HUDEP-2 (cell line): Measurements from ENCODE around the gene LENEP.

Experiments used
- DNase-seq, 76 experiments: peaks; one replicate each; lab custom pipeline; 2025; ENCODE audit not compliant: unreplicated experiment in 76 of 76; lab: John Stamatoyannopoulos, UW

Gene LENEP

GRCh38 chr1:154996966-154997701, 3.7 kb downstream of the LENEP start:
- no peak for DNase-seq

DNA sequence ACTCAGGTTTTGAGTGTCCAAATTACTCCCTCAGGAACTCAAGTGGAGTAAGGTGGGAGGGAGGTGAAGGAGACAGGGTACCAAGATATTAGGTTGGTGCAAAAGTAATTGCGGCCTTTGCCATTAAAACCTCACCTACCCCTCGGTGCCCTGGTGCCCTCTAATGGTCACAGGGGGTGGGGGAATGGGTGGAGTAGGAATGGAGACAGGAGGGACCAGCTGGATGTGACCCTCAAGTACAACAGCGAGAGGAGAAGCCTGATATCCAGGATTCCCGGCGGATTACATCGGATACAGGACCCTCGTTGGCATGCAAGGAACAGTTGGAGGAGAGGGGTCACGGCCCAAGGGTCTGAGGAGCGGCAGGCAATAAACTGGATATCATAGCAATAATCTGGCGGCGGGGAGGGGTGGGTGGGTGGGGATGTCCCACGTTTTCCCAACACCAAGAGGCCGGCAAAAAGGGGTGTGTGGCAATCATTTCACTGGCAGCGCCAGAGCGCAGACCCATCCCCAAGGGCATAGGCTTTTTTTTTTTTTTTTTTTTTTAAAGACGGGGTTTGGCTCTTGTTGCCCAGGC, 4.9 kb downstream of the LENEP start:
- DNase-seq = peak in 3 of 76 experiments; percentile 9 to 12 (median 12)

GRCh38 chr1:154998818-154999570, 5.6 kb downstream of the LENEP start:
- DNase-seq = peak in 68 of 76 experiments; percentile 34 to 82 (median 67)

DNA sequence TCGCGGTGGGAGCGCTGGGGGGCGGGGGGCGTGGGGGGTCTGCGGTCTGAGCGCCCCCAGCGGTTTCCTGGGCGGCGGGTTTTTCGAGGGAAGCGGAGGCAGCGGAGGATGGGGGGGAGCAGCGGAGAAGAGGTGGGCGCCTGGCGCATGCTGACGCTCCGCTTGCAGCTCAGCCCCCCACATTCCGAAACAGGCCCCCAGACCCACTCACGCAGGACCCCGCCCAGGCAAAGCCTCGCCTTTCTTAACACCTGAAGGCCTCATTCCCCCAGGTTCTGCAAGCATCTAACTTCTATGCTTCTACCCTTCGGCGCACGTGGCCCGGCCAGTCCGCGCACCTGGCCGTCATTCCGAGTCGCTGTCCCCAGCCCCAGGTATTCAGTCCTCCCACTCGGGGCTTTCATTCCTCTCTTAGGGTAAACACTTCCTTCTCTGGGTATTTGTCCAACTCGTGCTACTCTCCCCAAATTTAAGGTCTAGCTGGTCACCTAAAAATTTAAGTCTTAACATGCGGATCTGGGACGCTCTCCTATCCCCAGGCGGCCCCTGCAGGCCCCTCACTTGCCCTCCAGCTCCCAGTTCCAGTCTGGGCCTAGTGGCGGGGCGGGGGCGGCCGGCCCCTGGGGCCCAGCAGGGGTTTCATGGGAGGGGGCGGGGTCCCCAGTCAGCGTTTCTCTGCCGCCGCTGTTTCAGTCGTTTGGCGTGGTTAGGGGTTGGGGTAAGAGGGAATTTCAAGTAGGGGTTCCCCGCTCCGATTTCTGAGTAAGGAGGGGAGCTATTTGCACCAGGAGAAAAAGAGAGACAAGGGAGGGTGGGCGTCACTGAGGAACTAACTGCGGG, 6.4 kb downstream of the LENEP start:
- DNase-seq = peak in 25 of 76 experiments; percentile 20 to 61 (median 44)

DNA sequence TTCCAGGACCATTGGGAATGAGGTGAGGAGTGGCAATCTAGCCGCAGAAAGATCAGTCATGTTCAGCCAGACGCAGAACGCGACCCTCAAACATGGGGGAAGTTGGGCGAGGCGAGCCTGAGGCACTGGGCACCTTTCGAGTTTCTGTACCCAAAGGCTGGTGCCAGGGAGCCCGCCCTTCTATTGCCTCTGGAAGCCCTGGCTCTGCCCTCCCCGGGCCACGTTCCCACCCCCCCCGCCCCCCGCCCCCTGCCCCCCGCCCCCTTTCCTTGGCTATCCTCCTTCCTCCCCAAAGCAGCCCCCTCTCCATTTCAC, 7.0 kb downstream of the LENEP start:
- DNase-seq = peak in 21 of 76 experiments; percentile 31 to 62 (median 52)

DNA sequence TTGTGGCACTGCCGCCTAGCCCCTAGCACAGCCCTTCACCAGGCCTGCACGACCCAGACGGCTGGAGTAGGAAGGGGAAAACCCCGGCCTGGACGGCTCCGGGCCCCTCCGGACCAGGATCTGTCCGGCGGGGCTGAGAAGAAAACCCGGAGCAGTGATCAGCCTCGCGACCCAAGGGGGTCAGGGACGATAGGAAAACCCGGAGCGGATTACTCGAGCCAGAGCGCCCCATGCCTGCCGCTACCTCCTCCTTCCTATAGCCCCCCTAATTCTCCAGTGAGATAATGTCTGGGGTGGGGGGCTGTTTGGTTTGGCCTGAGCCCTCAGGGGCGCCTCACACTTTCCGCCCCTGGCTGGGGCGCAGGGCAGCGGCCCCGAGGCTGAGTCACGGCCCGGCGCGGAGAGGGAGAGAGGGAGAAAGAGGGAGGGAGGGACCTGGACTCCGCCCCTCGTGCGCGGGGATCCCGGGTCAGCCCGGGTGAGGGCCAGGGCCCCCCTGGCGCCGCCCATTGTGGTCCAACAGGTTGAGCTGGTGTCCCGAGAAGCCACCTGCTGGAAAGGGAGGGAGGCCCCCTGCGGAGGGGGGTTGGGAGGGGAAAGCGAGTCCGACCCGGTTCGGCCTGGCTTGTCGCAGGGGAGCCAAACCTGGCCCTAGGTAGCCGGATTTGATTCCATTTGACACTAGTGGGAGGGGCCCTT, 7.5 kb downstream of the LENEP start:
- peak in 73 of 76 experiments; percentile 22 to 90 (median 74) for DNase-seq

- DNase-seq = peak in 1 of 76 experiments; percentile 65
Observed at GRCh38 chr1:155001425-155001674, 8.0 kb downstream of the LENEP start.

- DNase-seq = peak in 74 of 76 experiments; percentile 72 to 100 (median 98)
Observed at GRCh38 chr1:155001675-155002463, 8.5 kb downstream of the LENEP start.

DNA sequence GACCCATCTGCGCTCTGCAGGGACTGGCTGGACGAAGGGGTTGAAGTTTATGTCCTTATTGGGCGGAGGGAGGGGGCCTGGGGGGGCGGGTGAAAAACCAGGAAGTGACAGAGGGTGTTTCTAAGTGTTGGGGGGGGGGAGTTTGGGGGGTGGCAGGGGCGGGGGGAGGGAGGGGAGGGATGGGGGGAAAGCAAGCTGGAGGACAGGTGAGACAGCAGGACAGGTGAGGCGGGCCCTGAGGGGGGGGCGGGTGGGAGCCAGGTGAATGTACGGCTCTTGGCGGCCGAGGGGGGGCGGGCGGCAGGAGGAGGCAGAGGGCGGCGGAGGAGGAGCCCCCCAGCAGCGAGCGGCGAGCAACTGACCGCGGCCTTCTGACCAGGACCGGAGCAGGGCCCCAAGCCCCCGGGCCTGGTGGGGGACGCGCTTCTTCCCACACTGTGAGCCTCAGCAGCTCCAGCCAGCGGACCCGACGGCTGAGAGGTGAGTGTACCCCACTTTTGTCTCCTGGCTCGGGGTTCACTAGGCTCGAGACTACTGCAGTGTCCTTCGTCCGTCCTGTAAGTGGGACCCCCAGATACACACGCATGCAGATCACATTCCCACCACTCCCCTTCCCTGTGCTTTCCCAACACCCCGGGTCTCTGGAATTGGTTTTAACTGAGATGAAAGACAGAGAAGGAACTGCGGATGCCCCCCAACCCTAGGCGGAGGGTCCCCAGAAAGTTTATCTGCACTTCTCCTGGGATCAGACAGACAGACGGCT, 9.3 kb downstream of the LENEP start, which contains the start of gene ZBTB7B:
ZBTB7B (plus strand) TSS at position 339 of the 763 bp plus-strand sequence. CDS start 11,859 bp downstream, outside the sequence.
- DNase-seq = peak in 23 of 76 experiments; percentile 17 to 82 (median 61)

- peak in 21 of 76 experiments; percentile 21 to 77 (median 39) for DNase-seq
Observed at GRCh38 chr1:155003227-155003765, 9.9 kb downstream of the LENEP start.

DNA sequence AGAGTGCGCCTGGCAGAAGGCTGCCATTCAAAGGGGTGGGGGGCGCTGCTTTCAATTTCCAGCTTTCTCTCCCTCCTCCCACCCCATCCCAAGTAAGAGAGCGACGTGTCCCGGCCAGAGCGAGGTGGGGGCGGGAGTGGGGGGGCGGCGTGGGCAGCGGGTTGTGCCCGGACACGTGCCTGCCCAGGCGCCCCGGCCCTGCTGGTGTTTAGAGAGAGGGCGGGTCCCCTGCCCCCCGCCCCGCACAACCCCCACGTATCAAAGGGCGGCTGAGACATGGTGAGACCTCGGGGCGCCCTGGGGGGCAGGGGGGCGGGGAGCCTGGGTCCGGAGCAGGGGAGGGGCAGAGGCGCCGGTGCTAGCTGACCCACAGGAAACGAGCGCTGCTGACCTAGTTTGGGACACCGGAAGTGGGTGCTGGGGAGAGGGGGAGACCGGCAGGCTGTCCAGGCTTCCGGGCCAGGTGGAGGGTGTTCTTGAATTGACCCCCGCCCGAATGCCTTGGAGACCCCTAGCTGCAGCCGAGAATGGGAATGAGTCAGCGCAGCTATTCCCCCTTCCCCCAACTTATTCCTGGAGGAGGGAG, 10.5 kb downstream of the LENEP start:
- peak in 56 of 76 experiments; percentile 15 to 86 (median 58) for DNase-seq

DNA sequence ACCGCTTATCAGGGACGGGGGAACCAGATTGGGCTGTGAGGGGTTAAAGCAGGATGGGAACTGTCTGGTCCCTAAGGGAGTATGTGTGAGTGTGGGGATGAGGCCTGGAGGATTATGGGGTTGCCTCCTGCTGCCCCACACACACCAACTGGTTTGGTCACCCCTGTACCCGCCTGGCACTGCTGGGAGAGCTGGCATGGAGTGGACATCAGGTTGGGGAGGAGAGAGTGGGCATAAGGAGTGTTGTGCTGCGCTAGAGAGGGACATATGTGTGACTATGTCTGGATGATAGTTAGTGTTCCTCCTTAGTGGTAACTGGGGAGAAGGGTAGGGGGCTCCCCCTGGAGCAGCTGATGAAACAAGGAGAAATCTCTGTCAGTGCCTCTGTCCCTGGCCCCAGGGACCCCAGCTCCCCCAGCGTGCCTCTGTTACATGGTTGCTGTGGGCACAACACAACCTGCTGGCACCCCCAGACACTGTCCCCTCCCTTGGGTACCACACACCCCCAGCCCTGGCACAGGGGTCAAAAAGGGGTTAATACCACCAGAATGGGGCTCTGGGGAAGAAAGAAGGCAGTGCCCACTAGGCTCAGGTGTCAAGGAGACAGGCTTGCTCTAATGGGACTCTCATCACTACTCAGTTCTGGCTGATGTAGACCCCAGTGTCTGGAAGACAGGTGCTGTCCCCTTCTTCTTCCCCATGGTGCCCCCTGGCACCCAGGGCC, 11.1 kb downstream of the LENEP start:
- DNase-seq = peak in 5 of 76 experiments; percentile 27 to 54 (median 47)

- DNase-seq = peak in 72 of 76 experiments; percentile 62 to 93 (median 84)
Observed at GRCh38 chr1:155005076-155006011, 12.0 kb downstream of the LENEP start.

- peak in 12 of 76 experiments; percentile 3 to 49 (median 34) for DNase-seq
Observed at GRCh38 chr1:155006601-155007101, 13.3 kb downstream of the LENEP start.

DNA sequence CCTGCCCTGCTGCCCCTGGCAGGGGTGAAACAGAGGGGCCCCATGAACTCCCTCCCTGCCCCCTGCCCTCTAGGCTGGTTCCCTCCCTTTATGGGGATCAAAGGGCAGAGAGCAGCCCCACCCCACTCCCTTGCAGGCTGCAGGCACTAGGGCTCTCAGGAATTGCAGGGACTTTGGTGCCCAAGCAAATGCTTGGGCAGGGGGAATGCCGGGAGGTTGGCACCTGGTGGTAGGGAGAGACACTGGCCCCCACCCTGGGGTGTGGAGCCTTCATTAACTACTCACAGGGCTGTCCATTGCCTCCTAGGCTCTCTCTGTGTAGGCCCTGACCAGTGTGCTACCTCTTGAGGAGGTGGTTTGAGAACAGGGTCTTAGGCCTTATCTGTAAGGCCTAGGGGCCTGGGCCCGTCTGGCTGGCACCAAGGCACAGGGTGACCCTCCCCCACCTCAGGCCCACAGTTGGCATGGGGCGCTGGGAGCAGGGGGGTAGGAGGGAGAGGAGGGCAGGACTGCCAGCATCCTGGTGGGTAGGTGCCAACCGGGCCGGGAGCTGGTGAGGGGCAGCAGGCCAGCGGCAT, 14.0 kb downstream of the LENEP start:
- no peak for DNase-seq
